Progenitor cell of endocrine pancreas (in vitro differentiated cells): ENCODE data around the gene UNC13D. TPM values are rescaled to one million over a fixed set of nuclear protein-coding genes. Genes with fewer than 3 reads are reported as not detected.
A peak's percentile ranks its signal among the peaks of the same experiment; 100 is the strongest.
"Not testable (repeated sequence)": the region's sequence is repeated elsewhere in the genome, so short reads cannot be mapped to it uniquely, and the experiment has no call there.

Experiments used
- DNase-seq: peaks from one replicate; pipeline ENCODE4 v3.0.0; 2021; ENCODE audit warnings: low spot score; ENCODE audit not compliant: unreplicated experiment
- H3K27ac Mint-ChIP-seq: 2 replicates; pipeline ENCODE4 v1.8.0; 2021; ENCODE audit warnings: mild to moderate bottlenecking, moderate library complexity, mixed read lengths
- H3K27me3 Mint-ChIP-seq: 2 replicates; pipeline ENCODE4 v1.8.0; 2021; ENCODE audit warnings: mixed read lengths
- H3K36me3 Mint-ChIP-seq: 2 replicates; pipeline ENCODE4 v1.8.0; 2022; ENCODE audit warnings: mixed read lengths; ENCODE audit not compliant: insufficient read depth
- H3K4me1 Mint-ChIP-seq: 2 replicates; pipeline ENCODE4 v1.8.0; 2021; ENCODE audit warnings: low read depth, mixed read lengths
- H3K4me3 Mint-ChIP-seq: 2 replicates; pipeline ENCODE4 v1.8.0; 2021; ENCODE audit warnings: low read depth, mild to moderate bottlenecking, moderate library complexity, mixed read lengths
- H3K9me3 Mint-ChIP-seq: 2 replicates; pipeline ENCODE4 v1.8.0; 2021; ENCODE audit warnings: low read depth, mixed read lengths
- microRNA-seq: library from miRNA; unstranded; fragments of <30 nt; microRNA quantifications from one replicate; pipeline ENCODE4 v1.1.0, GENCODE V29; 2020; ENCODE audit warnings: borderline number of aligned reads; ENCODE audit not compliant: unreplicated experiment
- total RNA-seq: library from RNA; stranded (reverse); gene quantifications from 2 replicates; pipeline ENCODE4 v1.2.1, GENCODE V29; 2021
- TF ChIP-seq, protein P1 (sequence below): fragments of 200-600 bp; sonication (generic); IDR thresholded peaks from one replicate; pipeline ENCODE4 v1.5.0; 2021; ENCODE audit warnings: antibody characterized with exemption, mild to moderate bottlenecking; ENCODE audit not compliant: unreplicated experiment

UNC13D gene
- total RNA-seq, 1 donor from 2014 or later, result 2.7 TPM

DNA sequence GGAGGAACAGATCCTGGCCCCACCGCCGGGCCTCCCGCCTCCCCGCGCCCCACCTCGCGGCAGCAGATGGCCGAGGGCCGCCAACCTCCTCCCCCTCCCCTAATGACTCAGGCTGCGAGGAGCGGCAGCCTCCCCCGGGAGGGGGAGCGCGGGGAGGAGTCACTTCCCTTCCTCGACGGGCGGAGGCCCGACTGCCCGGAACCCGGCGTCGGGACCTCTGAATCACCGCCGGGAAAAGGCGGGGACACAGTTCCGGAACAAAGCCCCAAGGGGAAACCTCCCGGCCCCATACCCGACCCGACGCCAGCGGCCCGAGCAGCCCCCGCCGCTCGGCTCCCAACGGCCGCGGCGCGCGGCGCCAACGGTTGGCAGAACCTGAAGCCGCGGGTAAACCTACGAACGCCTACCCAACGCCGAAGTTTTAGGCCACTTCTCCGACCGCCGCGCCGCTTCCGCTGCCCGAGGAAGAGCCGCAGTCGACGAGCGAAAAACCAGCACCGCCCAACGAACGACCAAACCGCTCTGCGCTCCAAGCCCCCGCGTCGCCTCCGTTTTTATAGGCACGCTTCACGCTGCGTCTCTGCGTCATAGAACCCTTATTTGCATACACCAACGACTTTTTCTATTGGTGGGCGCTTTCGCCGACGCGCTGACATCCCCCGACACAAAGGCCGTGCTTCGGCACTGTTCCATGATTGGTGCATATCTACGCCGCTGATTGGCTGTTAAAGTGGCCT, 64.8 kb downstream of the UNC13D start:
- Mint-ChIP-seq H3K36me3 (peaks cover 26% of the 10 kb centered on the region), H3K4me3 (peak overlapping the region; percentile 95)

DNA sequence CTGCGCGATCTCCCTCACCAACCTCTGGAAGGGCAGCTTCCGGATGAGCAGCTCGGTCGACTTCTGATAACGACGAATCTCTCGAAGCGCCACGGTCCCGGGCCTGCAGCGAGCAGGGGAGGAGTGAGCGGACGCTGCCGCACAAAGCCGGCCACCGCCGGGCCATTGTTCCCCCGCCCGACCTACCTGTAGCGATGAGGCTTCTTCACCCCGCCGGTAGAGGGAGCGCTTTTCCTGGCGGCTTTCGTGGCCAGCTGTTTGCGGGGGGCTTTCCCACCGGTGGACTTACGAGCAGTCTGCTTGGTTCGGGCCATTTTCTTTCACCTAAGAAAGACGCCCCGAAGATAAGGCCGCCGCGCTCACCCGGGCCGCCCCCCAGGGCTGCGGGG, 65.3 kb downstream of the UNC13D start:
- TF ChIP-seq, protein P1, sequence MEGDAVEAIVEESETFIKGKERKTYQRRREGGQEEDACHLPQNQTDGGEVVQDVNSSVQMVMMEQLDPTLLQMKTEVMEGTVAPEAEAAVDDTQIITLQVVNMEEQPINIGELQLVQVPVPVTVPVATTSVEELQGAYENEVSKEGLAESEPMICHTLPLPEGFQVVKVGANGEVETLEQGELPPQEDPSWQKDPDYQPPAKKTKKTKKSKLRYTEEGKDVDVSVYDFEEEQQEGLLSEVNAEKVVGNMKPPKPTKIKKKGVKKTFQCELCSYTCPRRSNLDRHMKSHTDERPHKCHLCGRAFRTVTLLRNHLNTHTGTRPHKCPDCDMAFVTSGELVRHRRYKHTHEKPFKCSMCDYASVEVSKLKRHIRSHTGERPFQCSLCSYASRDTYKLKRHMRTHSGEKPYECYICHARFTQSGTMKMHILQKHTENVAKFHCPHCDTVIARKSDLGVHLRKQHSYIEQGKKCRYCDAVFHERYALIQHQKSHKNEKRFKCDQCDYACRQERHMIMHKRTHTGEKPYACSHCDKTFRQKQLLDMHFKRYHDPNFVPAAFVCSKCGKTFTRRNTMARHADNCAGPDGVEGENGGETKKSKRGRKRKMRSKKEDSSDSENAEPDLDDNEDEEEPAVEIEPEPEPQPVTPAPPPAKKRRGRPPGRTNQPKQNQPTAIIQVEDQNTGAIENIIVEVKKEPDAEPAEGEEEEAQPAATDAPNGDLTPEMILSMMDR, result peak; percentile 67
- Mint-ChIP-seq H3K27ac (peak overlapping the region; percentile 97), H3K36me3 (peaks cover 26% of the 10 kb centered on the region)

More for the DNA sequence above, 64.8 kb downstream of the UNC13D start:
- Mint-ChIP-seq H3K9me3 (no peaks in the 10 kb centered on the region), H3K4me1 (peaks cover 33% of the 10 kb centered on the region), H3K27me3 (no peaks in the 10 kb centered on the region), H3K27ac (peak overlapping the region; percentile 100)
- TF ChIP-seq, protein P1, result no peak
- DNase-seq, result peak; percentile 87

DNA sequence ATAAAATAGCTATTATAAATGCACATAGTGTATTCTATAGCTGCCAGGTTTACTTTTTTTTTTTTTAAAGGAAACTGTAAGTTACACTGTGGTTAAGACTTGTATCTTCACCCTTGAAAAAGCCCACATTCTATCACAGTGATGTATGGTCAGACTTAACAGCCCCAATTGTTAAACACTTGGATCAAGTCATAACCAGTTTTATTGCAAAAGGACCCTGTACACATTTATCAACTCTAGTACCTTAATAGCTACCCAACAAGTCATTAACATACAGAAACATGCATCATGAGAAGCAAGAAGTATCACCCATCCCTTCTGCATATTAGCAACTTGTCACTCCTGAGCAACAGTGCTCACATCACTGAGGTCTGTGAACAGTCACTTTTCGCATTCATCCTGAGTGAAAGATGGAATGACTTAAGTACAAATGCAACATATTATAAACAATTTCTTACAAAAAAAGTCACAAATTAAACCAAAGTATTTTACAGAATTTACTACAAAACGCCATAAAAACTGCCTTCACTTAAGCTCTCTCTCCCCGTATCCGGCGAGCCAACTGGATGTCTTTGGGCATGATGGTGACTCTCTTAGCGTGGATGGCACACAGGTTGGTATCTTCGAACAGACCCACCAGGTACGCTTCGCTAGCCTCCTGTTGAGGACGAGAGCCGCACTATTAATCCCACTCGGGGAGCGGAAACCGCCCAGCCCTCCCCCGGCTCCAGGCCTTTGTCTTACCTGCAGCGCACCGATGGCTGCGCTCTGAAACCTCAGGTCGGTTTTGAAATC, 65.9 kb downstream of the UNC13D start:
- Mint-ChIP-seq H3K4me3 (peak overlapping the region; percentile 95), H3K27ac (peak overlapping the region; percentile 97), H3K36me3 (peaks cover 26% of the 10 kb centered on the region), H3K4me1 (peaks cover 22% of the 10 kb centered on the region)
- H3K27me3 Mint-ChIP-seq, DNase-seq, H3K9me3 Mint-ChIP-seq: not testable (repeated sequence)

More for the DNA sequence above, 65.3 kb downstream of the UNC13D start:
- Mint-ChIP-seq H3K27me3 (no peaks in the 10 kb centered on the region), H3K4me3 (peak overlapping the region; percentile 95), H3K4me1 (peaks cover 28% of the 10 kb centered on the region), H3K9me3 (no peaks in the 10 kb centered on the region)
- no peak for DNase-seq

DNA sequence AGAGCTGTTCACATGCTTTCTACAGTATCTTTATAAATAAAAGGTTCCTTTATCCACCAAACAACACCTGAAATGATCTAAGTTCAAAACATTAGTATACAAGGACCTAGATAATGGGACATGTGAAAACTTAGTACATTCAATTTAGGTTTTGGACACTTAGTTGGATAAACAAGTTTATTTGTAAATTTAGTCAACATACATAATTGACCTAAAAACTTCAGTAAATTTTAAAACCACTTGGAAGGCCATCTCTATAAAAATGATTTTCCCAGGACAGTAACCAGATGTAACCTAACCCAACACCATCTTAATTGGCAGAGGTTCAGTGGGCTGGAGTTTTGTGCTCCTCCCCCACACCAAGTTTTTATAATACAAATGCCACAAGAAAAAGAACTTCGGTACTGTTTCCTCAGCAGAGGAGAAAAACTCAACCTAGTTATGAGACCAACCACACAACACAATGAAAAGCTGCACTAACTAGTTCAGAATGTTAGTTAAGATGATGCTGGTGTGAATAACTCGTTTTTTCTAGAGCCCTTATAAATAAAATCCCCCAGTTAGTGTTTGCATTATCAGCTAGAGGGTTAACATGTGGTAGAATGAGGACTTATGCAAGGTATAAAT, 66.8 kb downstream of the UNC13D start:
- Mint-ChIP-seq H3K27ac (peak overlapping the region; percentile 77), H3K4me3 (peak overlapping the region; percentile 95), H3K27me3 (no peaks in the 10 kb centered on the region), H3K36me3 (peaks cover 26% of the 10 kb centered on the region), H3K9me3 (no peaks in the 10 kb centered on the region), H3K4me1 (peaks cover 18% of the 10 kb centered on the region)
- TF ChIP-seq, protein P1, result no peak
- DNase-seq, result no peak

Small RNA genes lying within 50 kb of the gene (microRNA-seq; reads per million reads assigned to microRNA genes)
- not detected for gene MIR4738

Other genes with a start within 250 kb of the UNC13D start
- gene SMIM5, start 211.0 kb downstream of the UNC13D start, total RNA-seq, result 3.3 and 4.4 TPM in 2 replicates
- gene RECQL5, start 177.2 kb downstream of the UNC13D start, total RNA-seq, result 66.8 and 67.7 TPM in 2 replicates
- gene SAP30BP, start 177.1 kb downstream of the UNC13D start, total RNA-seq, result 102 and 103 TPM in 2 replicates
- gene ITGB4, start 122.9 kb downstream of the UNC13D start, total RNA-seq, result 9.7 and 14.8 TPM in 2 replicates
- gene GALK1, start 79.2 kb downstream of the UNC13D start, total RNA-seq, result 11.2 and 12.7 TPM in 2 replicates
- gene UNK, start 59.6 kb downstream of the UNC13D start, total RNA-seq, result 70.0 and 72.8 TPM in 2 replicates
- gene WBP2, start 10.9 kb upstream of the UNC13D start, total RNA-seq, result 47.9 and 57.7 TPM in 2 replicates
- gene TRIM47, start 34.2 kb upstream of the UNC13D start, total RNA-seq, result 0.42 and 1.0 TPM in 2 replicates
- 13.9 and 17.1 TPM in 2 replicates for gene TRIM65, start 52.5 kb upstream of the UNC13D start, total RNA-seq
- 82.7 and 94.0 TPM in 2 replicates for gene MRPL38, start 60.5 kb upstream of the UNC13D start, total RNA-seq
- gene FBF1, start 96.6 kb upstream of the UNC13D start, total RNA-seq, result 24.8 and 29.9 TPM in 2 replicates
- gene ACOX1, start 134.8 kb upstream of the UNC13D start, total RNA-seq, result 54.6 and 54.7 TPM in 2 replicates
- gene TEN1, start 134.8 kb upstream of the UNC13D start, total RNA-seq, result 19.8 and 23.9 TPM in 2 replicates
- 17.0 and 21.6 TPM in 2 replicates for gene CDK3, start 156.5 kb upstream of the UNC13D start, total RNA-seq
- 0.05 TPM in 1 of 2 replicates, not detected in the other for gene EVPL, start 182.9 kb upstream of the UNC13D start, total RNA-seq
- 74.9 and 79.4 TPM in 2 replicates for gene SRP68, start 228.1 kb upstream of the UNC13D start, total RNA-seq
- 1.0 and 1.1 TPM in 2 replicates for gene GALR2, start 230.4 kb upstream of the UNC13D start, total RNA-seq
- 0.36 and 0.96 TPM in 2 replicates for gene ZACN, start 234.8 kb upstream of the UNC13D start, total RNA-seq